ENCODE measurements around the gene IL1F10.

DNA sequence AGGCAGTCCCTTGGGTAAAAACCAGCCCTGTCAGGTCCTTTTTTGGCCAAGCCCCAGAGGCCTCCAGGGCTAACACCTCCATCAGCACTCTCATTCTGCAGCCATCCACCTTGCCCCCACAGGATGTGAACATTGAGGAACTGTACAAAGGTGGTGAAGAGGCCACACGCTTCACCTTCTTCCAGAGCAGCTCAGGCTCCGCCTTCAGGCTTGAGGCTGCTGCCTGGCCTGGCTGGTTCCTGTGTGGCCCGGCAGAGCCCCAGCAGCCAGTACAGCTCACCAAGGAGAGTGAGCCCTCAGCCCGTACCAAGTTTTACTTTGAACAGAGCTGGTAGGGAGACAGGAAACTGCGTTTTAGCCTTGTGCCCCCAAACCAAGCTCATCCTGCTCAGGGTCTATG lies 7.3 kb downstream of the IL1F10 start:
- TF ChIP-seq, protein P1, sequence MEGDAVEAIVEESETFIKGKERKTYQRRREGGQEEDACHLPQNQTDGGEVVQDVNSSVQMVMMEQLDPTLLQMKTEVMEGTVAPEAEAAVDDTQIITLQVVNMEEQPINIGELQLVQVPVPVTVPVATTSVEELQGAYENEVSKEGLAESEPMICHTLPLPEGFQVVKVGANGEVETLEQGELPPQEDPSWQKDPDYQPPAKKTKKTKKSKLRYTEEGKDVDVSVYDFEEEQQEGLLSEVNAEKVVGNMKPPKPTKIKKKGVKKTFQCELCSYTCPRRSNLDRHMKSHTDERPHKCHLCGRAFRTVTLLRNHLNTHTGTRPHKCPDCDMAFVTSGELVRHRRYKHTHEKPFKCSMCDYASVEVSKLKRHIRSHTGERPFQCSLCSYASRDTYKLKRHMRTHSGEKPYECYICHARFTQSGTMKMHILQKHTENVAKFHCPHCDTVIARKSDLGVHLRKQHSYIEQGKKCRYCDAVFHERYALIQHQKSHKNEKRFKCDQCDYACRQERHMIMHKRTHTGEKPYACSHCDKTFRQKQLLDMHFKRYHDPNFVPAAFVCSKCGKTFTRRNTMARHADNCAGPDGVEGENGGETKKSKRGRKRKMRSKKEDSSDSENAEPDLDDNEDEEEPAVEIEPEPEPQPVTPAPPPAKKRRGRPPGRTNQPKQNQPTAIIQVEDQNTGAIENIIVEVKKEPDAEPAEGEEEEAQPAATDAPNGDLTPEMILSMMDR (conservative IDR thresholded peaks at IDR 0.05; ENCODE audit: low read length) = no peak
- no peak for TF ChIP-seq EZH2phosphoT487 (IDR thresholded peaks at IDR 0.05; ENCODE audit: borderline replicate concordance, low read depth, low read length)
